Adrenal gland (tissue), 12 donors: ENCODE measurements around the gene SCARB1. TPM values are rescaled to one million over a fixed set of nuclear protein-coding genes. Genes with fewer than 3 reads are reported as not detected.
A peak's percentile ranks its signal among the peaks of the same experiment; 100 is the strongest.

Experiments
- DNase-seq, 7 donors: peaks; one replicate each; pipeline ENCODE4 v3.0.0-alpha.2; 2019 to 2020
- H3K27ac ChIP-seq, 5 donors: fragments of 200-600 bp; sonication (generic) in 4 of 5; 1 replicate in 3 of 5; 2 replicates in 2 of 5; pipeline versions ENCODE4 v1.5.1 to v1.8.0; 2016 to 2020; ENCODE audit warnings: mild to moderate bottlenecking in 1 of 5
- H3K27me3 ChIP-seq: fragments of 200-600 bp; 2 replicates; pipeline ENCODE4 v1.8.0; 2021
- H3K36me3 ChIP-seq, 2 donors: fragments of 200-600 bp; replicated peaks in 1 of 2; 1 replicate in 1 of 2; 2 replicates in 1 of 2; pipeline versions ENCODE4 v1.5.1 to v1.8.0; 2018 to 2022
- H3K4me1 ChIP-seq, 2 donors: fragments of 200-600 bp; replicated peaks in 1 of 2; 1 replicate in 1 of 2; 2 replicates in 1 of 2; pipeline versions ENCODE4 v1.5.1 to v1.8.0; 2018 to 2021
- H3K4me3 ChIP-seq, 4 donors: fragments of 200-600 bp; sonication (generic) in 3 of 4; one replicate each; pipeline ENCODE4 v1.5.1; 2016 to 2018
- H3K9me3 ChIP-seq, 3 donors: fragments of 200-600 bp; sonication (generic) in 1 of 3; replicated peaks in 1 of 3; 1 replicate in 2 of 3; 2 replicates in 1 of 3; pipeline versions ENCODE4 v1.5.1 to v1.8.0; 2016 to 2021
- POLR2A ChIP-seq, 2 donors: fragments of 450-650 bp; IDR thresholded peaks; one replicate each; pipeline ENCODE4 v1.6.1; 2017; ENCODE audit warnings: antibody characterized with exemption in 2 of 2, mild to moderate bottlenecking in 2 of 2, moderate library complexity in 1 of 2
- WGBS, 4 donors: extraction: QIAGEN DNeasy Blood & Tissue Kit in 2 of 4; methylation state at CpG; one replicate each; pipeline versions ENCODE4 v1.1.5 to v1.1.7; 2013 to 2017; 5-methylcytosine and 5-hydroxymethylcytosine counted together
- intact Hi-C, 2 donors: fragments of 100-400 bp; cut with DNase I; formaldehyde crosslinking; loops; one replicate each; pipeline versions ENCODE4 v1.14.1 to v1.15.0; 2022 to 2023
- polyA plus RNA-seq, 3 donors: library from polyadenylated mRNA; stranded (reverse); fragments of 200-250 nt in 2 of 3; fragments of 350-450 nt in 1 of 3; fragmentation: Illumina TruSeq in 1 of 3; extraction: RNeasy Lipid Tissue Mini Kit (QIAGEN cat#74804) in 1 of 3; gene quantifications; one replicate each; pipeline ENCODE4 v1.2.3, GENCODE V29; 2013 to 2014
- total RNA-seq, 9 donors: library from RNA; depleted of rRNA in 4 of 9; stranded (reverse); fragments of >200 nt in 4 of 9; fragments of 120-200 nt in 1 of 9; fragmentation: NEBNext Ultra II Directional in 1 of 9; extraction: Animal tissue kit (Norgen Biotek cat#: 25700) in 1 of 9; gene quantifications; one replicate each; pipeline versions ENCODE4 v1.1.0 to v1.2.4, GENCODE V29; 2013 to 2023
- TF ChIP-seq, protein P1 (sequence below), 6 experiments: fragments of 450-650 bp in 4 of 6; fragments of 200-600 bp in 2 of 6; sonication (generic) in 1 of 6; IDR thresholded peaks; 1 replicate in 5 of 6; 2 replicates in 1 of 6; pipeline versions ENCODE4 v1.5.1 to v1.8.0; 2016 to 2021; ENCODE audit warnings: antibody characterized with exemption in 6 of 6, mild to moderate bottlenecking in 2 of 6, moderate library complexity in 1 of 6
- donor health status: healthy with polysubstance abuse.
- donor health status: Bipolar disorder and iron deficiency.
- donor health status: DM: yes; HTN: yes; CAD: no.
- donor health status: DM: no; HTN: no; CAD: no.
- donor health status: DM: no; HTN: no; CAD: no.
- donor health status: DM: yes; HTN: yes; CAD: no.

Gene SCARB1
- total and polyA plus RNA-seq, 12 donors: 213 to 8,580 (median 1,325) TPM

GRCh38 chr12:124830306-124830705 is 33.4 kb downstream of the SCARB1 start:
- peaks cover 0 to 8% of the 10 kb centered on the region in 2 donors for H3K36me3 ChIP-seq
- H3K4me3 ChIP-seq: no peak overlapping the region
- WGBS, 4 donors: 84 to 90% (median 88%) methylated on average over 6 of the region's 6 CpGs
- H3K9me3 ChIP-seq: no peaks in the 10 kb centered on the region
- intact Hi-C loops: no loop called here
- DNase-seq: no peak
- H3K4me1 ChIP-seq: peaks cover 41 to 82% of the 10 kb centered on the region in 2 donors
- no peaks in the 10 kb centered on the region for H3K27me3 ChIP-seq
- TF ChIP-seq, protein P1, sequence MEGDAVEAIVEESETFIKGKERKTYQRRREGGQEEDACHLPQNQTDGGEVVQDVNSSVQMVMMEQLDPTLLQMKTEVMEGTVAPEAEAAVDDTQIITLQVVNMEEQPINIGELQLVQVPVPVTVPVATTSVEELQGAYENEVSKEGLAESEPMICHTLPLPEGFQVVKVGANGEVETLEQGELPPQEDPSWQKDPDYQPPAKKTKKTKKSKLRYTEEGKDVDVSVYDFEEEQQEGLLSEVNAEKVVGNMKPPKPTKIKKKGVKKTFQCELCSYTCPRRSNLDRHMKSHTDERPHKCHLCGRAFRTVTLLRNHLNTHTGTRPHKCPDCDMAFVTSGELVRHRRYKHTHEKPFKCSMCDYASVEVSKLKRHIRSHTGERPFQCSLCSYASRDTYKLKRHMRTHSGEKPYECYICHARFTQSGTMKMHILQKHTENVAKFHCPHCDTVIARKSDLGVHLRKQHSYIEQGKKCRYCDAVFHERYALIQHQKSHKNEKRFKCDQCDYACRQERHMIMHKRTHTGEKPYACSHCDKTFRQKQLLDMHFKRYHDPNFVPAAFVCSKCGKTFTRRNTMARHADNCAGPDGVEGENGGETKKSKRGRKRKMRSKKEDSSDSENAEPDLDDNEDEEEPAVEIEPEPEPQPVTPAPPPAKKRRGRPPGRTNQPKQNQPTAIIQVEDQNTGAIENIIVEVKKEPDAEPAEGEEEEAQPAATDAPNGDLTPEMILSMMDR (IDR thresholded peaks at IDR 0.05): no peak
- TF ChIP-seq POLR2A (IDR thresholded peaks at IDR 0.05): no peak
- peak overlapping the region in 3 of 5 donors; percentile 90 to 92 (median 91) for H3K27ac ChIP-seq

DNA sequence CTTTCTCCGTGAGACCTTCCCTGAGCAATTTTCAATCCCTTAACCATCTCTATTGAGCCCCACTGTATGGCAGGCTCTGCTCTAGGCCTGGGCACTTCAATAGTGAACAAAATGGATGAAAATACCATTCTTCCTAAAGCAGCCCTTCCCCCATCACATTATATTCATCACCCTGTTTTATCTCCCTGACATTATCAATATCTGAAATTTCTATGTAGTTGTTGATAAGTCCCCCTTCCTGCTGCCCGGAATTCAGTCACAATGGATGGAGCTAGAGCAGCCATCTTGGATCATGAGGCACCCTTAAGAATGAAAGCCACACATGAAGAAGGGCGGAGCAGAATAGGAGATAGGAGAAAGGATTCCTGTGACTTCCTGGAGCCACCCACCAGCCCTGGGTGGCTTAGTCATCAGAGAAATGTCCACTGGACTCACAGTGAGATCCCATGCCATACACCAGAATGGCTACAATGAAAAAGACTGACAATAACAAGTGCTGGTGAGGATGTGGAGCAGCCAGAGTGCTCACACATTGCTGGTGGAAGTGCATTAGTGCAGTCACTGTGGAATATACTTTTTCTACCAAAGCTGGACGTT is 33.9 kb downstream of the SCARB1 start:
- 67 to 87% (median 80%) methylated on average over 4 of the region's 4 CpGs for WGBS, 4 donors
- Histone ChIP-seq H3K27me3 (no peaks in the 10 kb centered on the region), H3K4me3 (no peak overlapping the region), H3K27ac (peak overlapping the region; percentile 55 to 92 (median 90)), H3K4me1 (peaks cover 36 to 77% of the 10 kb centered on the region in 2 donors), H3K36me3 (peaks cover 0 to 8% of the 10 kb centered on the region in 2 donors), H3K9me3 (no peaks in the 10 kb centered on the region)
- DNase-seq: no peak
- TF ChIP-seq, protein P1 (IDR thresholded peaks at IDR 0.05): no peak
- TF ChIP-seq POLR2A (IDR thresholded peaks at IDR 0.05): no peak
- intact Hi-C loops: no loop called here

DNA sequence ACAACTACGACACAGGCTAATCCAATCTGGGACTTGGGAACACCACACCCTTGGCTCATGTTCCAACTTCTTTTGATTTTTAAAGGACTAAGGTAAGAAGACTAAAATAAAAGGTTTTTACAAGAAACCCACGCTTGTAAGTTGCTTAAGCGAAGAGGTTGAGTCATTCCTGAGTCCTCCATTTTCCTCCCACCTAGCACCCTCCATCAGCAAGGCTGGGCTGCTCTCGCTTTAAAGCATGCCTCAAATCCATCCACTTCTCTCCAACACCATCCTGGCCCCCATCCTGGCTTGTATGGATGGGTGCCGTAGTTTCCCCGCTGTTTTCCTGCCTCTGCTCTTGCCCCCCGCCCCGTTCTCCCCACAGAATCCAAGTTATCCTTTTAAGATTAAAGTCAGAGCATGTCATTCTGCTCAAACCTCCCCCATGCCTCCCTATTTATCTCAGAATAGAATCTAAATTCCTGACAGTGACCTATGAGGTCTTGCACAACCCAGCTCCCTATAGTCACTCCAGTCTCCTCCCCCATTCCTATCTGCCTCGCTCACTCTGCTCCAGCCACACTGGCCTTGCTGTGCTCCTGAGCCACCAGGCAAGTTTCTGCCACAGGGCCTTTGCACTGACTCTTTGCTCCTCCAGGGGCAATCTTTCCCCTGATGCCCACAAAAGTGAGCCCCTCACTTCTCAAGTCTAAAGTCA is 34.5 kb downstream of the SCARB1 start:
- WGBS, 4 donors: 59 to 66% (median 62%) methylated on average over 9 of the region's 9 CpGs

More for the DNA sequence above, 34.5 kb downstream of the SCARB1 start:
- peak overlapping the region; percentile 55 to 92 (median 90) for H3K27ac ChIP-seq
- H3K4me3 ChIP-seq: no peak overlapping the region
- no peaks in the 10 kb centered on the region for H3K9me3 ChIP-seq
- intact Hi-C loops: no loop called here
- peak in 1 of 2 donors; percentile 25 for TF ChIP-seq POLR2A (IDR thresholded peaks at IDR 0.05)
- TF ChIP-seq, protein P1 (IDR thresholded peaks at IDR 0.05): no peak
- H3K4me1 ChIP-seq: peaks cover 32 to 74% of the 10 kb centered on the region in 2 donors
- H3K27me3 ChIP-seq: no peaks in the 10 kb centered on the region
- H3K36me3 ChIP-seq: peaks cover 0 to 8% of the 10 kb centered on the region in 2 donors
- DNase-seq: peak; percentile 74 to 91 (median 89)
